Measurements from ENCODE around the gene SFXN5. TPM values are rescaled to one million over a fixed set of nuclear protein-coding genes. Genes with fewer than 3 reads are reported as not detected.

The SFXN5 gene
- total RNA-seq, 1 donor from 2014 or later: 29.8 TPM

- H3K27ac Mint-ChIP-seq (ENCODE audit: unreplicated experiment): no peak overlapping the region
- no peak overlapping the region for H3K4me3 Mint-ChIP-seq (ENCODE audit: unreplicated experiment)
These were observed 18.0 kb downstream of the SFXN5 start for GRCh38 chr2:73053316-73054114.

GRCh38 chr2:73050121-73050545, 21.4 kb downstream of the SFXN5 start:
- no peak overlapping the region for H3K4me3 Mint-ChIP-seq (ENCODE audit: unreplicated experiment)
- no peak overlapping the region for H3K27ac Mint-ChIP-seq (ENCODE audit: unreplicated experiment)
- H3K4me1 Mint-ChIP-seq (ENCODE audit: unreplicated experiment): peaks cover 39% of the 10 kb centered on the region
- H3K27me3 Mint-ChIP-seq (ENCODE audit: unreplicated experiment): peaks cover 8% of the 10 kb centered on the region
- H3K9me3 Mint-ChIP-seq (ENCODE audit: unreplicated experiment): no peaks in the 10 kb centered on the region
- H3K36me3 Mint-ChIP-seq (ENCODE audit: low read depth, unreplicated experiment): peaks cover 20% of the 10 kb centered on the region
- no peak for TF ChIP-seq CTCF (IDR thresholded peaks at IDR 0.05; ENCODE audit: unreplicated experiment)
- DNase-seq (ENCODE audit: low spot score): no peak

More at GRCh38 chr2:73053316-73054114, 18.0 kb downstream of the SFXN5 start:
- no peak for DNase-seq (ENCODE audit: low spot score)
- Mint-ChIP-seq H3K9me3 (ENCODE audit: unreplicated experiment) (peaks cover 6% of the 10 kb centered on the region), H3K27me3 (ENCODE audit: unreplicated experiment) (peaks cover 8% of the 10 kb centered on the region), H3K4me1 (ENCODE audit: unreplicated experiment) (peaks cover 39% of the 10 kb centered on the region), H3K36me3 (ENCODE audit: low read depth, unreplicated experiment) (peaks cover 42% of the 10 kb centered on the region)
- TF ChIP-seq CTCF (IDR thresholded peaks at IDR 0.05; ENCODE audit: unreplicated experiment): no peak

GRCh38 chr2:73043929-73044832, 27.3 kb downstream of the SFXN5 start:
- H3K4me1 Mint-ChIP-seq (ENCODE audit: unreplicated experiment): peaks cover 4% of the 10 kb centered on the region
- H3K27me3 Mint-ChIP-seq (ENCODE audit: unreplicated experiment): peaks cover 3% of the 10 kb centered on the region
- peaks cover 4% of the 10 kb centered on the region for H3K36me3 Mint-ChIP-seq (ENCODE audit: low read depth, unreplicated experiment)
- DNase-seq (ENCODE audit: low spot score): no peak
- no peak for TF ChIP-seq CTCF (IDR thresholded peaks at IDR 0.05; ENCODE audit: unreplicated experiment)
- no peaks in the 10 kb centered on the region for H3K9me3 Mint-ChIP-seq (ENCODE audit: unreplicated experiment)
- no peak overlapping the region for H3K27ac Mint-ChIP-seq (ENCODE audit: unreplicated experiment)
- no peak overlapping the region for H3K4me3 Mint-ChIP-seq (ENCODE audit: unreplicated experiment)

GRCh38 chr2:73043276-73043675, 28.2 kb downstream of the SFXN5 start:
- peaks cover 4% of the 10 kb centered on the region for H3K4me1 Mint-ChIP-seq (ENCODE audit: unreplicated experiment)
- no peak for TF ChIP-seq CTCF (IDR thresholded peaks at IDR 0.05; ENCODE audit: unreplicated experiment)
- H3K9me3 Mint-ChIP-seq (ENCODE audit: unreplicated experiment): no peaks in the 10 kb centered on the region
- no peak overlapping the region for H3K4me3 Mint-ChIP-seq (ENCODE audit: unreplicated experiment)
- no peak overlapping the region for H3K27ac Mint-ChIP-seq (ENCODE audit: unreplicated experiment)
- H3K36me3 Mint-ChIP-seq (ENCODE audit: low read depth, unreplicated experiment): peaks cover 4% of the 10 kb centered on the region
- no peak for DNase-seq (ENCODE audit: low spot score)
- H3K27me3 Mint-ChIP-seq (ENCODE audit: unreplicated experiment): peaks cover 3% of the 10 kb centered on the region
